ENCODE measurements around the gene ATXN7L1. TPM values are rescaled to one million over a fixed set of nuclear protein-coding genes. Genes with fewer than 3 reads are reported as not detected.

The ATXN7L1 gene
- total RNA-seq, 1 donor from 2014 or later: 16.2 TPM

GRCh38 chr7:105806592-105807447 lies 69.6 kb downstream of the ATXN7L1 start:
- Histone ChIP-seq H3K27me3 (no peaks in the 10 kb centered on the region), H3K4me3 (no peak overlapping the region), H3K9me3 (no peaks in the 10 kb centered on the region), H3K4me1 (peaks cover 21% of the 10 kb centered on the region), H3K27ac (no peak overlapping the region), H3K36me3 (no peaks in the 10 kb centered on the region)
- DNase-seq (ENCODE audit: extremely low spot score in 2 of 2): no peak
- intact Hi-C loops (cut with DNase I): no loop called here
- TF ChIP-seq, protein P1, sequence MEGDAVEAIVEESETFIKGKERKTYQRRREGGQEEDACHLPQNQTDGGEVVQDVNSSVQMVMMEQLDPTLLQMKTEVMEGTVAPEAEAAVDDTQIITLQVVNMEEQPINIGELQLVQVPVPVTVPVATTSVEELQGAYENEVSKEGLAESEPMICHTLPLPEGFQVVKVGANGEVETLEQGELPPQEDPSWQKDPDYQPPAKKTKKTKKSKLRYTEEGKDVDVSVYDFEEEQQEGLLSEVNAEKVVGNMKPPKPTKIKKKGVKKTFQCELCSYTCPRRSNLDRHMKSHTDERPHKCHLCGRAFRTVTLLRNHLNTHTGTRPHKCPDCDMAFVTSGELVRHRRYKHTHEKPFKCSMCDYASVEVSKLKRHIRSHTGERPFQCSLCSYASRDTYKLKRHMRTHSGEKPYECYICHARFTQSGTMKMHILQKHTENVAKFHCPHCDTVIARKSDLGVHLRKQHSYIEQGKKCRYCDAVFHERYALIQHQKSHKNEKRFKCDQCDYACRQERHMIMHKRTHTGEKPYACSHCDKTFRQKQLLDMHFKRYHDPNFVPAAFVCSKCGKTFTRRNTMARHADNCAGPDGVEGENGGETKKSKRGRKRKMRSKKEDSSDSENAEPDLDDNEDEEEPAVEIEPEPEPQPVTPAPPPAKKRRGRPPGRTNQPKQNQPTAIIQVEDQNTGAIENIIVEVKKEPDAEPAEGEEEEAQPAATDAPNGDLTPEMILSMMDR (IDR thresholded peaks at IDR 0.05): no peak
- TF ChIP-seq POLR2A (IDR thresholded peaks at IDR 0.05): no peak
- no peak for TF ChIP-seq POLR2AphosphoS5 (IDR thresholded peaks at IDR 0.05; ENCODE audit: insufficient read depth in 1 of 2, low read depth in 1 of 2)

DNA sequence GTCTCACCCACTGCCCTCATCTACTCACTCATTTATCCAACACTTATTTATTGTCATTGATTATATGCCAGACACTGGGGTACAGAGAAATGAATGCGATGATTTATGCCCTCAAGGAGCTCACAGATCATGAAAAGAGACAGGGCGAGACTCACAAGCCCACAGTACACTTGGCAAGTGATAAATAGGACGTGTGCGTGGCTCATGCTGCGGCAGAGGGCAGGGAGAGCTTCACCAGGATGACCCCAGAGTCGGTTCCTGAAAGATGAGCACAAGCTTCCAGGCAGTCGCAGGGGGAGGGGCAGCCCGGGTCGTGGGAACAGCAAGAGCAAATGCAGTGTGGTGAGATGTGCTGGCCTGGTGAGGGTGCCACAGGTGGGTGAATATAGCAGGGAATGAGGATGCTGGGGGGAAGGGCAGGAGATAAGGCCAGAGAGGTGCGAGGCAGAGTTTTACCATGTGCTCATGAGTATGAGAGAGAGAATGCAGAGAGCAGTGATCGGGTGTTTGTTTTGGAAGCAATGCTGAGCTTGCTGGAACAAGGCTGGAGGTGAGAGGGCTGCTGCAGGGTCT lies 70.9 kb downstream of the ATXN7L1 start:
- intact Hi-C loops (cut with DNase I): no loop called here
- H3K9me3 ChIP-seq: no peaks in the 10 kb centered on the region
- no peak for DNase-seq (ENCODE audit: extremely low spot score in 2 of 2)
- no peak overlapping the region for H3K27ac ChIP-seq
- no peaks in the 10 kb centered on the region for H3K27me3 ChIP-seq
- TF ChIP-seq, protein P1 (IDR thresholded peaks at IDR 0.05): no peak
- TF ChIP-seq POLR2A (IDR thresholded peaks at IDR 0.05) (no peak), POLR2AphosphoS5 (IDR thresholded peaks at IDR 0.05; ENCODE audit: insufficient read depth in 1 of 2, low read depth in 1 of 2) (no peak)
- no peak overlapping the region for H3K4me3 ChIP-seq
- H3K36me3 ChIP-seq: no peaks in the 10 kb centered on the region
- peaks cover 21% of the 10 kb centered on the region for H3K4me1 ChIP-seq

DNA sequence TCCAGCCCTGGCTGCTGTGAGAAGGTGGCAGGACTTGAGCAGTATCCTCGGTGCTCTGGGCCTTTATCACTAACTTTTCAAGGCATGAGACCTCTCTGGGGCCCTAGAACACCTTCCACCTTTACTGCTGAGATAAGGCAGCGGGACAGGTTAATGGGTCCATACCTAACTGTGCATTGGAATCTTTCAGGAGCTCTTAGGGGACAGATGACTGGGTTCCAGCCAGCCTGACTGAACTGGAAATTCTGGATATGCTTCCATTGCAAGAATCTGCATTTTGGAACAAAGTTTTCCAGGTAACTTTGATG lies 73.0 kb downstream of the ATXN7L1 start:
- DNase-seq (ENCODE audit: extremely low spot score in 2 of 2): no peak
- Histone ChIP-seq H3K27me3 (no peaks in the 10 kb centered on the region), H3K4me3 (no peak overlapping the region), H3K4me1 (peaks cover 21% of the 10 kb centered on the region), H3K27ac (no peak overlapping the region), H3K9me3 (no peaks in the 10 kb centered on the region), H3K36me3 (no peaks in the 10 kb centered on the region)
- intact Hi-C loops (cut with DNase I): no loop called here
- TF ChIP-seq POLR2A (IDR thresholded peaks at IDR 0.05) (no peak), POLR2AphosphoS5 (IDR thresholded peaks at IDR 0.05; ENCODE audit: insufficient read depth in 1 of 2, low read depth in 1 of 2) (no peak)
- TF ChIP-seq, protein P1 (IDR thresholded peaks at IDR 0.05): no peak

GRCh38 chr7:105802604-105803428 lies 73.6 kb downstream of the ATXN7L1 start:
- Histone ChIP-seq H3K9me3 (no peaks in the 10 kb centered on the region), H3K4me3 (no peak overlapping the region), H3K4me1 (peaks cover 21% of the 10 kb centered on the region), H3K36me3 (no peaks in the 10 kb centered on the region), H3K27ac (no peak overlapping the region), H3K27me3 (no peaks in the 10 kb centered on the region)
- intact Hi-C loops (cut with DNase I): no loop called here
- TF ChIP-seq, protein P1 (IDR thresholded peaks at IDR 0.05): no peak
- TF ChIP-seq POLR2A (IDR thresholded peaks at IDR 0.05): no peak
- TF ChIP-seq POLR2AphosphoS5 (IDR thresholded peaks at IDR 0.05; ENCODE audit: insufficient read depth in 1 of 2, low read depth in 1 of 2): no peak
- DNase-seq (ENCODE audit: extremely low spot score in 2 of 2): no peak
